ENCODE results near the gene NFS1.
A peak's percentile ranks its signal among the peaks of the same experiment; 100 is the strongest.

NFS1 gene

DNA sequence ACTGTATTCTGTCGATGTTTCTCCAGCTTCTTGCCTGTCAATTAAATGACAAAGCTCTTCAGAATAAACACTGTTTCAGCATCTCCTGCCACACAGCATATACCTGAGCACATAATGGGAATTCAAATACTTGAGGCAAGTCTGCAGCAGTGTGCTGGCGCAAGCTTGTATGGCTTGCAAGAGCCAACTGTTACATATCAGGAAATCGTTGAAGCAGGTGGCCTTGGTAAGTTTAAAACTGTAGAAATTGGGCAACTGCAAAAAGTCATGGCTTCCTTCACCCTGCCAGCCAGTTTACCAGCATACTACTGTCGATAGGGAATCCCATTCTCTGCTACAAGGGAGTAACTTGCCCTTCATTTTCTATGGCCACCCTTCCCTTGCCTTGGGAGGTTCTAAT lies 57.4 kb downstream of the NFS1 start:
- DNase-seq (ENCODE audit: low read depth in 2 of 2), result no peak

DNA sequence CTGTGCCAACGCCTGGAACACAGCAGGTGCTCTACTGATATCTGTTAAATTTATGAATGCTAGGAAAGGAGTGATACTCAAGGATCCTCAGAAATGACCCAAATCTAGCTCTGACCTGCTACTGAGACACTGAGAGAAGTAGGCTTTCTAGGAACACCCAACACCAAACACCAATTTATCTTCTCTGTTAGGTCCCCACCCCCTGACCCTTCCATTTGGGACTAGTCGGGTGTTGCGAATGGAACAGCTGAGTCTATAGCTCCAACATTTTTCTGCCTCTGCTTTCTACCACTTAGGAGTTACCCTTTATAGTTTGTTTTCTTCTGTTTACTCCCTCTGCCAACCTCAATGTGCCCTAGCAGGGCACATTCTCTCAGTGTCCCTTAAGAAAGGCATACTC lies 58.4 kb downstream of the NFS1 start:
- no peak for DNase-seq (ENCODE audit: low read depth in 2 of 2)

DNA sequence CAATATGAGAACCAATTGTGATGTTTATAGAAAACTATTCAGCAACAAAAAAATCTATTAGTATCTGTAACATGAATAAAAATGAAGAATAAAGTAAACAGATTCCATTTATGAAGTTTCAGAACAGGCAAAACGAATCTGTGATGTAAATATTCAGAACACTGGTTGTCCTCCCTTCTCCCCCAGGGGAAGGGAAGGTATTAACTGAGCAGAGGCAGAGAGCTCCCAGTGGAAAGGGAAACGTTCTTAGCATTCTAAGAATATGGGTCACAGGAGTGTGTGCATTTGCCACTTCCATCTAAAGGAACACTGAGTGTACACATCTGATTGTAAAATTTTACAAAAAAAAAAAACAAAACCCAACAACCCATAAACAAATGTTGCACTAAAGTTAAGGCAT lies 60.4 kb downstream of the NFS1 start:
- no peak for DNase-seq (ENCODE audit: low read depth in 2 of 2)

DNA sequence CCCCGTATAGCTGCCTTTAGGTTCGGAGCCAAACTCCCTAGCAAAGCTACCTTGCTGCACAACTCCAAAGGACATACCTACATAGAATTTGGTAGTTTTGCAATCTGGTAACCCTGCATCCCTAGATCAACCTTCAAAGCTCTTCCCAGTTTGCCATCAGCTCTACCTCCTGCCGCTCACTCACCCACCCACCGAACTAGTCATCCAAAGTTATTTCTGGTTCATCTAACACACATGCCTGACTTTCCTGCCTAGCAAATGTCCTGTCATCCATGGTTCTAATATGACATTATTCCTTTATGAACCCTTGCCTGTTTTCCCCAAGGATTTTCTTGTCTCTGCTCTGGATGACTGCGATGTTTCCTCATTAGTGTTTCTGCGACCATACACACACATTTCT lies 61.9 kb downstream of the NFS1 start:
- no peak for DNase-seq (ENCODE audit: low read depth in 2 of 2)

DNA sequence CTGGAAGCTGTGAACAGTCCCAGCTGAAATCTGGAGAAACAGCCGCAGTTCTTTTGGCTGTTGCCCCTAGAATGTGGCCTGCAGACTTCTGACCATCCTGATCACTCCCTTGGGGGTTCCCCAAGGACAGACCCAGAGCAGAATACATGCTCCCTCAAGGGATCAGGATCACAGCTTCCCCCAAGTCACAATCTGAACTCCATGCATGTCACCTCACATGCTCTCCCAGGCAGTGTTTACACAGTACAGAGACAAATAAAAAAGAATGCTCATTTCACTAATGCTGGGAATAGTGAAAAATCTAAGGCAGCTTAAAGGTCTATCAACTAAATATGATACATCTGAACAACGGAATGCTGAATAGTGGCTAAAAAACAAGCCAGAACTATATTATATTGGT lies 63.1 kb downstream of the NFS1 start:
- no peak for DNase-seq (ENCODE audit: low read depth in 2 of 2)

DNA sequence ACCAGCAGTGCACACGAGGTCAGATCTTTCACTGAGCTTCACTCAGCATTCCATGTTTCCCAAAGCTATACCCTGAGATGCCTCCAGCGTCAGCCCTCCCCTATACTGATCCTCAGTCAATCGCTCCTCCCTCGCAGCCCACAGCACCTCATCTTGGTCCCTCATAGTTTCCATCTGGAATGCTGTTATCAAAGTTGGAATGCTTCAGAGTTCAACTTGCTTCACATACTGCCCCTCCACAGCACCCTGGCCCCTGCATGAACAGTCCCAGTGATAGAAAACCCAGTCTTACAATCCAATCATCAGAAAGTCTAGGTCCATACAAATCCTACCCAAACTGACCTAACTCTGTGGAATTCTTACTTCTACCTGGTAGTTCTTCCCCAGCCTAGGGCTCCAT lies 63.5 kb downstream of the NFS1 start:
- DNase-seq (ENCODE audit: low read depth in 2 of 2), result no peak

DNA sequence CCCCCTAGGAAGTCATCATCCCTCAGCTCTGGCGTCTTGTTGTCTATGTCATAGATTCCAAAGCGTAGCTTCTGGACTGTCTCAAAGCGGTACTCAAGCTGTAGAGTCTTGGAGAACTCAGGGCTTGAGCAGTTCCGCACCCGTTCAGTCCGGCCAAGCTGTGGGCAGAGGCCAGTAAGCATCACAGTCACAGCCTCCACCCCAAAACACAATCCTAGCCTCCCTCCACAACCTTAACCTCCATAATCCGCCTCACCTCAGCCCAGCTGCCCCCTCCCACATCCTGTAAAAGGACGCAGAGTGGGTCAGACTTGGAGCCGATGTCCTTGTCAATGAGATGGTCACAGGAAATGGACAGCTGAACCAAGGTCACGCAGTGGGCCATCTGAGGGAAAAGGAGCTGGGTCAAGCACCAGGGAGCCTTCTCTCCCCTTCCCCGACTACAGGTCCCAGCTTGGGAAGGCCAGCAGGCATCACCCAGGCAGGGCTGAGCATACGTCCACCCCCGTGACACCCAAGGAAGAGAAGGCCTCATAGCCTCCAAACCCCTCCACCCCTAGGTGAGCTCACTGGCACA lies 66.5 kb downstream of the NFS1 start:
- no peak for DNase-seq (ENCODE audit: low read depth in 2 of 2)

DNA sequence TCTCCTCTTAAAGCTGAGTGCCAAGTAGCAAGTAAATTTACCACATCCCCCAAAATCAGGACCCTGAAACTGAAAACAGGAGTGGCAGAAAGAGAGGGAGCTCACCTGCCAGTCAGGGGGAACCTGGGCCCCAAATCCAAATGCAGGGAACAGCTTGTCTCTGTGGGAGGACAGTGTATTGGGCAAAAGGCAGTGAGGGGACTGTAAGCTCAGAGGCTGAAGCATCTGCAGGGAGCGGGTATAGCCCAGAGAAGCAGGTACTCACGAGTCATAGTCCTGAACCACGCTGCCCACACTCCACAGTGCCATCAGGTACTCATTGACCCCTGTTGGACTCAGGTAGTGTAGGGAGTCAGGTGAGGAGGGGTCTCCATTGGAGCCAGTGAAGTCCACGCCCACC lies 68.5 kb downstream of the NFS1 start:
- DNase-seq (ENCODE audit: low read depth in 2 of 2), result no peak

DNA sequence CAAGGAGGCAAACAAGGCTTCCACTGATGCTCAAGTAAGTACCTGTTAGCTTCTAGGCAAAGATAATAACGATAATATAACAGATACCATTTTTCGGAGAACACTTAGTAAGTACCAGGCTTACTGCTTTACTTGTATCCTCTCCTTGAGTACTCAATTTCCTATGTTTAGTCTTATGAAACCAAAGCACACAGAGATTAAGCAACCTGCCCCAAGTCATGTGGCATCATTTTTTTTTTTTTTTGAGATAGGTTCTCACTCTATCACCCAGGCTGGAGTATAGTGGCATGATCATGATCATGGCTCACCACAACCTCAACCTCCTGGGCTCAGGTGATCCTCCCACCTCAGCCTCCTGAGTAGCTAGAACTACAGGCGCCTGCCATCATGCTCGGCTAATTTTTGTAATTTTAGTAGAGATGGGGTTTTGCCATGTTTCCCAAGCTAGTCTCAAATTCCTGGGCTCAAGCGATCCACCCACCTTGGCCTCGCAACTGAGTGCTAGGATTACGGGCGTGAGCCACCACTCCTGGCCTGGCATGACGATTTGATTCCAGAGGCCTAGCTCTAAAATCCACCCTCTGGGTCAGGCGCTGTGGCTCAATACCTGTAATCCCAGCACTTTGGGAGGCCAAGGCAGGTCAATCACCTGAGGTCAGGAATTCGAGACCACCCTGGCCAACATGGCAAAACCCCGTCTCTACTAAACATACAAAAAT lies 69.6 kb downstream of the NFS1 start:
- DNase-seq (ENCODE audit: low read depth in 2 of 2), result no peak

DNA sequence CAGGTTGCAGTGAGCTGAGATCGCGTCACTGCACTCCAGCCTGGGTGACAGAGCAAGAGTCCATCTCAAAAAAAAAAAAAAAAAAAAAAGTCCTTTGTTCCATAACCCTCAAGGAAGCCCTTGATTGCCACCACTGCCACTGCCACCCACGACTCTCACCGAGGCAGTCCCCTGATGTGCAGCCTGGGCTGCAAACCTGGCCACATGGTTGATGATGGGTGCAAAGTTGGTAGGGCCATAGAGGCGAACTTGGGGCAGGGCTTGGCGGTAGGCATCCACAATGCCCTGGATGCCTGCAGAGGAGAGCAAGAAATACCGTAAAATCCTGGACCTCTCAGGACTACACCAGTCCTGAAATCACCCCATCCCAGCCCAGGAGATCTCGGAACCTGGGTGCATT lies 72.0 kb downstream of the NFS1 start:
- DNase-seq (ENCODE audit: low read depth in 2 of 2), result no peak

DNA sequence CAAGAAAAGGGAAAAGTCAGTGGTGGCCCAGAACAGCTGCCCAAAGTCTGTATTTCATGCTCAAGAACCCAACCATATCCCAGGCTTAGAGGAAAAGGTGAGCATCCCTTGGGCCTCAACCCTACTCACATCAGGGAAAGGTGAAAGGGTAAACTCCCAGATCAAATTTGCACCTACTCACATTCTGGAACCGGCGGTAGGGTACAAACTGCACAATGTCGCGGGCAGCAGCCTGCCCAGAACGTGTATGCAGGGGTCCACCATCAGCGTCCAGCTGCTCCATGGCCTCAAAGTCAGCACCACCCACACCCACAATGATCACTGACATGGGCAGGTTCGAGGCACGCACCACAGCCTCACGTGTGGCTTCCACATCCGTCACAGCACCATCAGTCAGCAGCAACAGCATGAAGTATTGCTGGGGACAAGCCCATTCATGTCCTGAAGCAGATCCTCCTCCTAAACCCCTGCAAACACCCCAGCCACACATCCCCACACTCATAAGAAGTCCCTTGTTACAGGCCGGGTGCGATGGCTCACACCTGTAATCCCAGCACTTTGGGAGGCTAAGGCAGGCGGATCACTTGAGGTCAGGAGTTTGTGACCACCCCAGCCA lies 72.7 kb downstream of the NFS1 start:
- no peak for DNase-seq (ENCODE audit: low read depth in 2 of 2)

DNA sequence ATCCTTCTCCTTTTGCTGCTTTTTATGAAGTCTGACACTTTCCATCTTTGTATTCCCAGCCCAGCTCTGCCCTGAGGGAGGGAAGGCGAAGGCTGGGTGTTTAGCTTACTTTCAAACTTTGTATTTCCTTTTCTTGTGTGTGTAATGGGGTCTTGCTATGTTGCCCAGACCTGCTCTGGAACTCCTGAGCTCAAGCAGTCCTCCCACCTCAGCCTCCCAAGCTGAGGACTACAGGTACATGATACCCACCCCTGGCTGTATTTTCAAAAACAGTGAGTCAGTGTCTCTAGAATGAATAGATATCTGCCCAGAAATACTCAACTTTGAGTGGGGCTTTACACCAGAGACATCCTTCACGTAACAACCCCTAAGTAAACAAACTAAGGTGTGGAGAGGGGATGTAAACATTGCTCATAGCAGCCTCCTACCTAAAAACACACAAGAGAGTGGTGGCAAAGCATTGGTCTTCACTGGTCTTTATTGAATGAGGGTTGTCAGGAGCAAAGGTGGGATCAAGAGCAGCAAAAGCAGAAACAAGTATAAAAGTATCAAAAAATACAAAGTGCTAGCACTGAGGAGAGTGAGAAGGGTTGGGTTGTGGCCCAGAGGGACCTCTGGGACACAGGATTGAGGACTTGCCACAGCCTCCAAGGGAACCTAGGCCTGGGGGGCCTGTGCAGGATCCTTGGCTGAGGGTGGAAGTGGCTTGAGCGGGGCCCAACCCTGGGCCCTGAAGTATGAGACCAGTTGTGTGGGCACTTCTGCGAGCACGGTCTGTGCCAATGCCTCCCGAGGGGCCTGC lies 73.4 kb downstream of the NFS1 start:
- no peak for DNase-seq (ENCODE audit: low read depth in 2 of 2)

DNA sequence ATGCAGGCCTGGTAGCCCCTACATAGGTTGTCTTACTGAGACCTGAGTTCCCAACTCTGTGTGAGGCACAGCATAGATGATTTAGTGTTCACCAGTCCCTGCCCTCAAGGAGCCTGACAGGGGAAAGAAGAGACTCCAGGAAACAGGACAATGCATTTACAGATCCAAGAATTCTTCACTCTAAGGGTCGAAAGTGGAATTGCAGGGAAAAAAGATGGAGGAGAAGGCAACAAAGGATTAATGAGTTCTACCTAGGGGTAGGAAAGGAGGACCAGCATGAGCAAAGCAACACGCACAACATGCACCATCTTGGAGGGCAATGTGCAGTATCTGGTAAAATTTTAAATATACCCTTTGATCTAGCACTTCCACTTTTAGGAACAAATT lies 77.6 kb downstream of the NFS1 start:
- DNase-seq (ENCODE audit: low read depth in 2 of 2), result no peak

DNA sequence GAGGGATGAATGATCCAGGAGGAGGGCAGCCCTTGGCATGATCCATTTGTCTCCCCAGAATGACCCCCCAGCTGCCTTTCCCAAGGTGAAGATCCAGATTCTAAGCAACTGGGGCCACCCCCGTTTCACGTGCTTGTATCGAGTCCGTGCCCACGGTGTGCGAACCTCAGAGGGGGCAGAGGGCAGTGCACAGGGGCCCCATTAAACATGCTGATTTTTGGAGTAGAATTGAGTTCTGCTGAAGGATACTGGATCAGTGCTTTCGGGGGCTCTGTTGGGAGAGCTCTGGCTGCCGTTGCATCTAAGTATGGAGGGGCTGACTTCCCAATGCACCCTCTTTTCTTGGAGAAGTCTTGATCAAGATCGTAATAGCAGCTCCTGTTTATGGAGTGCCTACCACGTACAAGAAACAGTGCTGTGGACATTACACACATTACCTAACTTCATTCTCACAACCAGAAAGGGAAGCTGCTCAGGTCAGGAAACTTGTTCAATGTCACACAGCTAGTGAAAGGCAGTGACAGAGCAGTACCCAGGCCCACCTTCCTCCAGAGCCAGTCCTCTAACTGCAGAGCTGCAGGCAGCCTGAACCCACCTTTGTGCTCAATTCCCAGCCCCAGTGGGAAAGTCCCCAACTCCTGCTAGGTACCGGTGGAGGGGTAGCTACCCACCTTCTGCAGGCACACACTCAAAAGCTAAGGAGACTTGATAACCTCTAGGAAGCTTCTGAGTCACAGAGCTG lies 78.2 kb downstream of the NFS1 start:
- DNase-seq (ENCODE audit: low read depth in 2 of 2), result no peak

DNA sequence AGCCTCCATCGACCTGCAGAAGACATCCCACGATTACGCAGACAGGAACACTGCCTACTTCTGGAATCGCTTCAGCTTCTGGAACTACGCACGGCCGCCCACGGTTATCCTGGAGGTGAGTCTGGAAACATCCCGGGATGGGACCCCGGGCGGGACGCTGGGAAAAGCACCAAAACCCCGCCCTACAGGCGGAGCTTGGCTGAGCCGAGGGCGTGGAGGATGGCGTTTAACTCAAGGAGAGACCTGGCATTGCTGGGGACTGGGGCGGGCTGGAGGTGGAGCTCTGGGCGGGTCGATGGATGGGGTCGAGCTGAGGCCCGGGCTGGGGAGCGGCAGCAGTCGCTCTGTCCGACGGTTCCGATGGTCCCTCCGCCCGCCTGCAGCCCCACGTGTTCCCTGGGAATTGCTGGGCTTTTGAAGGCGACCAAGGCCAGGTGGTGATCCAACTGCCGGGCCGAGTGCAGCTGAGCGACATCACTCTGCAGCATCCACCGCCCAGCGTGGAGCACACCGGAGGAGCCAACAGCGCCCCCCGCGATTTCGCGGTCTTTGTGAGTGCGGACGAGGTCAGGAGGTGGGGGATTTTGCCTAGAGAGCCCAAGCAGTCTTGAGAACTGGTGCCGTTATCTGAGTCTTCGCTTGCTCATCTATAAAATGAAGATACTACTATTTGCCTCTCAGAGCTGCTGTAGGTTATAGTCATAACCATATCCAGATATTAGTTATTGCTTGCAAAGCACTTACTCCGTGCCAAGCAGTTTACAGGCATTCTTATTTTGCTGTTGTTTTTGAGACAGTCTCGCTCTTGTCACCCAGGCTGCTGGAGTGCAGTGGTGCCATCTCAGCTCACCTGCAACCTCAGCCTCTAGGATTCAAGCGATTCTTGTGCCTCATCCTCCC lies 79.7 kb downstream of the NFS1 start:
- DNase-seq (ENCODE audit: low read depth in 2 of 2), result peak; percentile 60 to 67

DNA sequence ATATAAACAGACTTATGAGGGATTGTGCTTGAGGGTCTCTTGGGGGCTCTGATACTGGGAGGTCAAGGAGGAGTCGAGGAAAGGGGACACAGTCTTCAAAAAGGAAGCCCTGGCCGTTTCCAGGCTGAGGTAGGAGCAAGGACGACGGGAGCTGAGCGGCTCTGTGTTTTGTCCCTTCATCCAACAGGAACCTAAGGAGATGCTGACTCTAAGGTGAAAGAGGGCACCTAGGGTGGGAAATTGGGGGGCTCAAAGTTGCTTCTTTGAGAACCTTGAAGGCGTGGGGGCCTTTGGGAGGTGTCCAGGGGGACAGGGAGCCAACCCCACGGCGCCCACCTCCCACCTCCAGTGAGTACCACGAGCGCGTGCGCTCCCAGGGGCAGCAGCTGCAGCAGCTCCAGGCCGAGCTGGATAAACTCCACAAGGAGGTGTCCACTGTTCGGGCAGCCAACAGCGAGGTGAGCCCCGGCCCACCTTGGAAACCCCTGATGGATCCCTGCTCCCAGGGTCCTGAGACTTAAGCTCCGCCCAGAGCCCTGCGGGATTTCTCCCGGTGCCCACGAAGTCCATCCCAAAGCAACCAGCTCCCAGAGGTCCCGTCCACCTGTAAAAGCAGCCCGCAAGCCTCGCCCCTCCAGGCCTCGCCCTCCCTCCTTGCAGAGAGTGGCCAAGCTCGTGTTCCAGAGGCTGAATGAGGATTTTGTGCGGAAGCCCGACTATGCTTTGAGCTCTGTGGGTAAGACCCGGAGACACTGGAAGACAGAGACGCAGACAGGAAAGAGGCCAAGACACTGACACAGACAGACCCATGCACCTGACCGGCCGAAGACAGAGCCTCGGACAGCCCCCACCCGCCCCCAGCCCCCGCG lies 80.7 kb downstream of the NFS1 start:
- DNase-seq (ENCODE audit: low read depth in 2 of 2), result no peak

All from stimulated activated CD8-positive, alpha-beta memory T cell treated with anti-CD3 and anti-CD28 coated beads, Interleukin-7, amount 100 ng/mL, for 4 hours (primary cell).